GM12875 (cell line): ENCODE results near the gene SGSM2.

Experiments used
- H3K4me3 ChIP-seq: one replicate; pipeline ENCODE4 v1.5.1; 2011; ENCODE audit warnings: low read depth, low read length, control low read depth
- CTCF ChIP-seq: IDR thresholded peaks from 2 replicates; pipeline ENCODE4 v1.5.1; 2011; ENCODE audit warnings: low read depth, mild to moderate bottlenecking, control low read depth, inconsistent platforms, low read length, moderate library complexity, borderline replicate concordance; ENCODE audit not compliant: insufficient read depth

The SGSM2 gene

GRCh38 chr17:2410951-2411350 is 73.7 kb downstream of the SGSM2 start:
- H3K4me3 ChIP-seq = no peak overlapping the region
- TF ChIP-seq CTCF = no peak

GRCh38 chr17:2412561-2413021 is 75.3 kb downstream of the SGSM2 start:
- no peak for TF ChIP-seq CTCF
- H3K4me3 ChIP-seq = no peak overlapping the region

- no peak overlapping the region for H3K4me3 ChIP-seq
- no peak for TF ChIP-seq CTCF
Observed at GRCh38 chr17:2414446-2415064, 77.3 kb downstream of the SGSM2 start.

- TF ChIP-seq CTCF = no peak
- H3K4me3 ChIP-seq = no peak overlapping the region
Observed at GRCh38 chr17:2415081-2415480, 77.8 kb downstream of the SGSM2 start.

GRCh38 chr17:2416010-2416734 is 78.9 kb downstream of the SGSM2 start:
- no peak overlapping the region for H3K4me3 ChIP-seq
- TF ChIP-seq CTCF = peak; percentile 90

GRCh38 chr17:2418572-2418971 is 81.3 kb downstream of the SGSM2 start:
- H3K4me3 ChIP-seq = no peak overlapping the region
- no peak for TF ChIP-seq CTCF

GRCh38 chr17:2419486-2419885 is 82.2 kb downstream of the SGSM2 start:
- H3K4me3 ChIP-seq = no peak overlapping the region
- no peak for TF ChIP-seq CTCF
